Coronary artery (tissue), 2 donors: ENCODE data around the gene FYTTD1.

ENCODE experiments used
- DNase-seq: peaks from one replicate; pipeline ENCODE4 v3.0.0-alpha.2; 2017; ENCODE audit warnings: low spot score
- H3K27ac ChIP-seq, 2 donors: fragments of 200-600 bp; sonication (generic); one replicate each; pipeline ENCODE4 v1.5.1; 2016 to 2019
- H3K4me3 ChIP-seq: fragments of 200-600 bp; sonication (generic); 2 replicates; pipeline ENCODE4 v1.5.1; 2016; ENCODE audit warnings: mild to moderate bottlenecking, moderate library complexity
- CTCF ChIP-seq: fragments of 200-600 bp; sonication (generic); IDR thresholded peaks from one replicate; pipeline ENCODE4 v1.5.1; 2019; ENCODE audit warnings: antibody characterized with exemption

Gene FYTTD1

GRCh38 chr3:197782230-197782629, 32.5 kb downstream of the FYTTD1 start:
- Histone ChIP-seq H3K4me3 (no peak overlapping the region), H3K27ac (no peak overlapping the region)
- DNase-seq: no peak
- no peak for TF ChIP-seq CTCF

GRCh38 chr3:197784019-197784585, 34.4 kb downstream of the FYTTD1 start:
- H3K27ac ChIP-seq: no peak overlapping the region
- no peak for DNase-seq
- TF ChIP-seq CTCF: no peak
- no peak overlapping the region for H3K4me3 ChIP-seq

GRCh38 chr3:197787412-197787811, 37.7 kb downstream of the FYTTD1 start:
- DNase-seq: no peak
- no peak for TF ChIP-seq CTCF
- Histone ChIP-seq H3K4me3 (no peak overlapping the region), H3K27ac (no peak overlapping the region)

GRCh38 chr3:197789309-197789708, 39.6 kb downstream of the FYTTD1 start:
- no peak overlapping the region for H3K4me3 ChIP-seq
- no peak for TF ChIP-seq CTCF
- no peak overlapping the region for H3K27ac ChIP-seq
- DNase-seq: no peak

- no peak for TF ChIP-seq CTCF
- DNase-seq: no peak
- H3K4me3 ChIP-seq: no peak overlapping the region
- no peak overlapping the region for H3K27ac ChIP-seq
Measured at GRCh38 chr3:197790033-197790432, 40.4 kb downstream of the FYTTD1 start.

- Histone ChIP-seq H3K27ac (peak within 1 kb of the TSS; percentile 98 to 99), H3K4me3 (peak within 1 kb of the TSS; percentile 94)
- DNase-seq: peak; percentile 88
- no peak for TF ChIP-seq CTCF
Measured at GRCh38 chr3:197791113-197791891, 41.6 kb downstream of the FYTTD1 start, which contains the start of gene LRCH3. Gene LRCH3 (plus strand): TSS chr3:197791254. CDS start chr3:197791279, 25 bp downstream.
